ENCODE data around the gene GHR. TPM values are rescaled to one million over a fixed set of nuclear protein-coding genes. Genes with fewer than 3 reads are reported as not detected.

The GHR gene
- total RNA-seq, 1 donor from 2014 or later = 1.1 TPM

GRCh38 chr5:42461507-42461906 lies 38.3 kb downstream of the GHR start:
- DNase-seq (ENCODE audit: low read depth, low spot score) = no peak

- DNase-seq (ENCODE audit: low read depth, low spot score) = no peak
Observed at GRCh38 chr5:42462083-42462482, 38.8 kb downstream of the GHR start.

- DNase-seq (ENCODE audit: low read depth, low spot score) = no peak
Observed at GRCh38 chr5:42467572-42467971, 44.3 kb downstream of the GHR start.

GRCh38 chr5:42467981-42468524 lies 44.8 kb downstream of the GHR start:
- no peak for DNase-seq (ENCODE audit: low read depth, low spot score)

- no peak for DNase-seq (ENCODE audit: low read depth, low spot score)
Observed at GRCh38 chr5:42483472-42484154, 60.4 kb downstream of the GHR start.

- no peak for DNase-seq (ENCODE audit: low read depth, low spot score)
Observed at GRCh38 chr5:42487077-42487476, 63.8 kb downstream of the GHR start.

- DNase-seq (ENCODE audit: low read depth, low spot score) = no peak
Observed at GRCh38 chr5:42487821-42488220, 64.6 kb downstream of the GHR start.

GRCh38 chr5:42490831-42491230 lies 67.6 kb downstream of the GHR start:
- DNase-seq (ENCODE audit: low read depth, low spot score) = no peak

GRCh38 chr5:42491699-42492098 lies 68.5 kb downstream of the GHR start:
- no peak for DNase-seq (ENCODE audit: low read depth, low spot score)

GRCh38 chr5:42492974-42493373 lies 69.7 kb downstream of the GHR start:
- DNase-seq (ENCODE audit: low read depth, low spot score) = no peak

- no peak for DNase-seq (ENCODE audit: low read depth, low spot score)
Observed at GRCh38 chr5:42494414-42494813, 71.2 kb downstream of the GHR start.

- DNase-seq (ENCODE audit: low read depth, low spot score) = no peak
Observed at GRCh38 chr5:42495914-42496313, 72.7 kb downstream of the GHR start.

- DNase-seq (ENCODE audit: low read depth, low spot score) = no peak
Observed at GRCh38 chr5:42496397-42497156, 73.3 kb downstream of the GHR start.

- DNase-seq (ENCODE audit: low read depth, low spot score) = no peak
Observed at GRCh38 chr5:42498000-42498399, 74.8 kb downstream of the GHR start.

- DNase-seq (ENCODE audit: low read depth, low spot score) = no peak
Observed at GRCh38 chr5:42499016-42499415, 75.8 kb downstream of the GHR start.

- no peak for DNase-seq (ENCODE audit: low read depth, low spot score)
Observed at GRCh38 chr5:42500003-42500599, 76.9 kb downstream of the GHR start.

- DNase-seq (ENCODE audit: low read depth, low spot score) = peak; percentile 4
Observed at GRCh38 chr5:42502613-42503470, 79.6 kb downstream of the GHR start.

GRCh38 chr5:42506662-42507061 lies 83.4 kb downstream of the GHR start:
- no peak for DNase-seq (ENCODE audit: low read depth, low spot score)

- no peak for DNase-seq (ENCODE audit: low read depth, low spot score)
Observed at GRCh38 chr5:42507451-42508097, 84.3 kb downstream of the GHR start.

- no peak for DNase-seq (ENCODE audit: low read depth, low spot score)
Observed at GRCh38 chr5:42513246-42513645, 90.0 kb downstream of the GHR start.

- DNase-seq (ENCODE audit: low read depth, low spot score) = no peak
Observed at GRCh38 chr5:42514754-42515153, 91.5 kb downstream of the GHR start.
